H1 (cell line): ENCODE data around the gene STARD3NL. TPM values are rescaled to one million over a fixed set of nuclear protein-coding genes. Genes with fewer than 3 reads are reported as not detected.

Experiments used
- CTCF ChIA-PET: fragments of 300-600 bp; sonication (Branson Sonifier 250); formaldehyde crosslinking; loops from one replicate; lab custom pipeline; 2021; ENCODE audit not compliant: partially characterized antibody; lab: Charles Lee
- POLR2A ChIA-PET: fragments of 300-600 bp; sonication (Branson Sonifier 250); formaldehyde crosslinking; loops from one replicate; lab custom pipeline; 2021; ENCODE audit warnings: inconsistent platforms; ENCODE audit not compliant: partially characterized antibody; lab: Charles Lee
- DNase-seq, 2 experiments: peaks; one replicate each; pipeline versions ENCODE4 v3.0.0 to v3.0.0-alpha.2; 2010 to 2022; ENCODE audit warnings: low spot score in 2 of 2, low read depth in 1 of 2, mixed read lengths in 1 of 2
- FAIRE-seq: peaks from 2 replicates; lab custom pipeline; 2011; peaks lifted over from hg19 to GRCh38; lab: Jason Lieb, UNC
- H2AFZ ChIP-seq: 2 replicates; pipeline ENCODE4 v1.8.1; 2012; ENCODE audit warnings: low read length, inconsistent platforms
- H2AK5ac ChIP-seq: 2 replicates; pipeline ENCODE4 v1.6.1; 2013; ENCODE audit warnings: low read depth, low read length
- H2BK120ac ChIP-seq: replicated peaks from 2 replicates; pipeline ENCODE3; 2013; ENCODE audit warnings: low read depth, low read length, inconsistent platforms
- H2BK12ac ChIP-seq: 2 replicates; pipeline ENCODE4 v1.6.1; 2013; ENCODE audit warnings: low read depth, low read length
- H2BK15ac ChIP-seq: 2 replicates; pipeline ENCODE4 v1.6.1; 2013; ENCODE audit warnings: low read length
- H2BK20ac ChIP-seq: 2 replicates; pipeline ENCODE4 v1.6.1; 2013; ENCODE audit warnings: low read length
- H2BK5ac ChIP-seq: 2 replicates; pipeline ENCODE4 v1.6.1; 2013; ENCODE audit warnings: low read depth, low read length
- H3K14ac ChIP-seq: 2 replicates; pipeline ENCODE4 v1.6.1; 2013; ENCODE audit warnings: inconsistent platforms; ENCODE audit not compliant: insufficient read length
- H3K18ac ChIP-seq: 2 replicates; pipeline ENCODE4 v1.6.1; 2013; ENCODE audit warnings: low read length; ENCODE audit errors: extremely low read depth
- H3K23ac ChIP-seq: 2 replicates; pipeline ENCODE4 v1.6.1; 2013; ENCODE audit warnings: inconsistent platforms; ENCODE audit not compliant: insufficient read length
- H3K23me2 ChIP-seq: 2 replicates; pipeline ENCODE4 v1.6.1; 2013; ENCODE audit warnings: low read depth, low read length
- H3K27ac ChIP-seq: 2 replicates; pipeline ENCODE4 v1.6.1; 2011; ENCODE audit warnings: low read depth, low read length, inconsistent platforms
- H3K27me3 ChIP-seq, 4 experiments: replicated peaks in 1 of 4; 1 replicate in 1 of 4; 2 replicates in 3 of 4; pipeline versions ENCODE4 v1.6.1 to v1.8.1; 2011 to 2013; ENCODE audit warnings: low read length in 3 of 4, mild to moderate bottlenecking in 3 of 4, inconsistent platforms in 2 of 4, mixed read lengths in 2 of 4, moderate library complexity in 1 of 4; ENCODE audit not compliant: control insufficient read depth in 3 of 4, insufficient read depth in 3 of 4; ENCODE audit errors: extremely low read depth in 1 of 4
- H3K36me3 ChIP-seq, 4 experiments: 2 replicates each; pipeline versions ENCODE4 v1.6.1 to v1.8.1; 2011 to 2013; ENCODE audit warnings: mild to moderate bottlenecking in 4 of 4, low read length in 3 of 4, moderate library complexity in 2 of 4, control low read depth in 1 of 4, inconsistent platforms in 1 of 4; ENCODE audit not compliant: insufficient read depth in 4 of 4, control insufficient read depth in 2 of 4
- H3K4ac ChIP-seq: replicated peaks from 2 replicates; pipeline ENCODE3; 2013; ENCODE audit warnings: low read length, low read depth, mixed read lengths, inconsistent platforms; ENCODE audit not compliant: insufficient read length
- H3K4me1 ChIP-seq, 4 experiments: replicated peaks in 1 of 4; 1 replicate in 1 of 4; 2 replicates in 3 of 4; pipeline versions ENCODE4 v1.6.1 to v1.8.1; 2011 to 2013; ENCODE audit warnings: low read length in 3 of 4, inconsistent platforms in 2 of 4, mixed read lengths in 1 of 4; ENCODE audit not compliant: insufficient read depth in 4 of 4, control insufficient read depth in 3 of 4
- H3K4me2 ChIP-seq, 2 experiments: 2 replicates each; pipeline versions ENCODE4 v1.6.1 to v1.8.1; 2011 to 2013; ENCODE audit warnings: low read depth in 2 of 2, low read length in 2 of 2, control low read depth in 1 of 2, inconsistent platforms in 1 of 2, mild to moderate bottlenecking in 1 of 2; ENCODE audit not compliant: insufficient read depth in 1 of 2
- H3K4me3 ChIP-seq, 4 experiments: fragments of 200-600, 300-600 bp in 1 of 4; sonication (generic), shearing (Covaris generic), sonication (Bioruptor Twin) in 1 of 4; 2 replicates each; pipeline versions ENCODE4 v1.5.1 to v1.8.1; 2011 to 2016; ENCODE audit warnings: low read length in 4 of 4, low read depth in 3 of 4, control low read depth in 2 of 4, inconsistent platforms in 2 of 4, mild to moderate bottlenecking in 2 of 4, mixed read lengths in 1 of 4, moderate library complexity in 1 of 4; ENCODE audit not compliant: insufficient read depth in 2 of 4; ENCODE audit errors: extremely low read depth in 1 of 4
- H3K56ac ChIP-seq: replicated peaks from 2 replicates; pipeline ENCODE3; 2013; ENCODE audit warnings: low read depth, mild to moderate bottlenecking, mixed read lengths, low read length, inconsistent platforms; ENCODE audit not compliant: insufficient read length
- H3K79me1 ChIP-seq: 2 replicates; pipeline ENCODE4 v1.6.1; 2013; ENCODE audit warnings: low read depth, low read length, control low read depth
- H3K79me2 ChIP-seq, 2 experiments: 2 replicates each; pipeline versions ENCODE4 v1.6.1 to v1.8.1; 2012 to 2013; ENCODE audit warnings: low read length in 2 of 2, mild to moderate bottlenecking in 2 of 2, inconsistent platforms in 1 of 2; ENCODE audit not compliant: insufficient read depth in 2 of 2, control insufficient read depth in 1 of 2
- H3K9ac ChIP-seq, 4 experiments: replicated peaks in 1 of 4; 1 replicate in 1 of 4; 2 replicates in 3 of 4; pipeline versions ENCODE4 v1.6.1 to v1.8.1; 2011 to 2013; ENCODE audit warnings: low read depth in 3 of 4, low read length in 3 of 4, control low read depth in 2 of 4, mild to moderate bottlenecking in 2 of 4, moderate library complexity in 2 of 4, inconsistent platforms in 1 of 4; ENCODE audit errors: extremely low read depth in 1 of 4
- H3K9me3 ChIP-seq, 2 experiments: 2 replicates each; pipeline versions ENCODE4 v1.6.1 to v1.8.1; 2012 to 2013; ENCODE audit warnings: mild to moderate bottlenecking in 2 of 2, moderate library complexity in 2 of 2, control low read depth in 1 of 2, inconsistent platforms in 1 of 2, low read depth in 1 of 2, low read length in 1 of 2, mixed read lengths in 1 of 2; ENCODE audit not compliant: insufficient read depth in 2 of 2
- H4K20me1 ChIP-seq, 2 experiments: replicated peaks in 1 of 2; 2 replicates each; pipeline versions ENCODE3 to v1.8.1; 2011 to 2013; ENCODE audit warnings: inconsistent platforms in 2 of 2, low read length in 2 of 2, mild to moderate bottlenecking in 1 of 2; ENCODE audit not compliant: insufficient read depth in 2 of 2, control insufficient read depth in 1 of 2
- H4K5ac ChIP-seq: 2 replicates; pipeline ENCODE4 v1.6.1; 2013; ENCODE audit warnings: low read length, low read depth, mixed read lengths, inconsistent platforms; ENCODE audit not compliant: insufficient read length
- H4K8ac ChIP-seq: 2 replicates; pipeline ENCODE4 v1.8.0; 2013; ENCODE audit warnings: mild to moderate bottlenecking, moderate library complexity, low read length, inconsistent platforms; ENCODE audit not compliant: insufficient read depth; ENCODE audit errors: extremely low read depth
- H4K91ac ChIP-seq: replicated peaks from 2 replicates; pipeline ENCODE3; 2013; ENCODE audit warnings: low read length, mixed read lengths, inconsistent platforms; ENCODE audit not compliant: insufficient read length
- BACH1 ChIP-seq: IDR thresholded peaks from 2 replicates; pipeline ENCODE4 v1.6.1; 2012; ENCODE audit warnings: low read length, improper control_type of control experiment
- FOSL1 ChIP-seq: IDR thresholded peaks from 2 replicates; pipeline ENCODE4 v1.6.1; 2011; ENCODE audit warnings: mild to moderate bottlenecking, low read depth, low read length, moderate library complexity; ENCODE audit not compliant: insufficient read depth
- GABPA ChIP-seq: IDR thresholded peaks from 2 replicates; pipeline ENCODE4 v1.6.1; 2011; ENCODE audit warnings: mild to moderate bottlenecking, low read length, moderate library complexity, borderline replicate concordance; ENCODE audit not compliant: insufficient read depth
- JUN ChIP-seq: IDR thresholded peaks from 2 replicates; pipeline ENCODE4 v1.6.1; 2011; ENCODE audit warnings: low read depth, mild to moderate bottlenecking, improper control_type of control experiment, low read length
- KDM4A ChIP-seq: IDR thresholded peaks from one replicate; pipeline ENCODE4 v1.7.1; 2012; ENCODE audit warnings: low read depth, mild to moderate bottlenecking, moderate library complexity, low read length, inconsistent platforms; ENCODE audit not compliant: severe bottlenecking
- PHF8 ChIP-seq: fragments of 200-600 bp; sonication (generic); conservative IDR thresholded peaks from 2 replicates; pipeline ENCODE4 v1.7.1; 2012; ENCODE audit warnings: low read depth, mild to moderate bottlenecking, inconsistent platforms, low read length, moderate library complexity
- POLR2AphosphoS5 ChIP-seq: IDR thresholded peaks from 2 replicates; pipeline ENCODE4 v1.6.1; 2011; ENCODE audit warnings: low read depth, low read length
- POU5F1 ChIP-seq: IDR thresholded peaks from 2 replicates; pipeline ENCODE4 v1.6.1; 2011; ENCODE audit warnings: low read depth, mild to moderate bottlenecking, low read length, moderate library complexity
- RXRA ChIP-seq: IDR thresholded peaks from 2 replicates; pipeline ENCODE4 v1.6.1; 2011; ENCODE audit warnings: low read depth, mild to moderate bottlenecking, low read length, moderate library complexity; ENCODE audit not compliant: insufficient read depth
- SIN3A ChIP-seq, 2 experiments: IDR thresholded peaks in 1 of 2; conservative IDR thresholded peaks in 1 of 2; 2 replicates each; pipeline ENCODE4 v1.6.1; 2011 to 2012; ENCODE audit warnings: low read length in 2 of 2, improper control_type of control experiment in 1 of 2, low read depth in 1 of 2, mild to moderate bottlenecking in 1 of 2
- SIX5 ChIP-seq: IDR thresholded peaks from 2 replicates; pipeline ENCODE4 v1.6.1; 2011; ENCODE audit warnings: mild to moderate bottlenecking, low read depth, low read length
- TAF1 ChIP-seq: IDR thresholded peaks from 2 replicates; pipeline ENCODE4 v1.6.1; 2011; ENCODE audit warnings: mild to moderate bottlenecking, low read depth, low read length
- TCF12 ChIP-seq: IDR thresholded peaks from 2 replicates; pipeline ENCODE4 v1.6.1; 2011; ENCODE audit warnings: low read depth, mild to moderate bottlenecking, low read length
- WGBS, 2 experiments: shearing (Covaris generic) in 1 of 2; methylation state at CpG; one replicate each; pipeline versions ENCODE4 v1.1.6 to v1.1.7; 2013 to 2015; ENCODE audit warnings: low lambda C conversion rate in 2 of 2, mixed read lengths in 2 of 2, inconsistent platforms in 1 of 2, low coverage in 1 of 2, missing lambda C conversion rate in 1 of 2; ENCODE audit not compliant: insufficient replicate concordance in 2 of 2, insufficient coverage in 1 of 2, insufficient read length in 1 of 2; ENCODE audit errors: extremely low coverage in 1 of 2, missing lambda C conversion rate in 1 of 2; 5-methylcytosine and 5-hydroxymethylcytosine counted together
- polyA plus RNA-seq, 7 experiments: library from polyadenylated mRNA; depleted of rRNA in 3 of 7; stranded (reverse) in 5 of 7; unstranded in 2 of 7; fragments of >200 nt in 5 of 7; fragments of 200-250 nt in 2 of 7; gene quantifications; 1 replicate in 5 of 7; 2 replicates in 1 of 7; 4 replicates in 1 of 7; pipeline versions ENCODE4 v1.2.1 to v1.2.3, GENCODE V29; 2011 to 2013; ENCODE audit warnings: missing spikeins in 2 of 7, mixed read lengths in 2 of 7
- total RNA-seq: library from RNA; stranded (reverse); fragmentation: NEBNext Ultra II Directional; extraction: Animal tissue kit (Norgen Biotek cat#: 25700); gene quantifications from 2 replicates; pipeline ENCODE4 v1.2.1, GENCODE V29; 2021
- TF ChIP-seq, protein P1 (sequence below): IDR thresholded peaks from 2 replicates; pipeline ENCODE4 v1.6.1; 2012; ENCODE audit warnings: low read length, inconsistent platforms

Gene STARD3NL
- total and polyA plus RNA-seq, 2 of the 8 experiments (the other 6 are each of a cell fraction or from before 2014, with no cell fraction given), result 27.1 to 40.5 TPM

GRCh38 chr7:38154278-38154677 is 23.8 kb upstream of the STARD3NL start:
- H3K79me2 ChIP-seq, result no peaks in the 10 kb centered on the region
- CTCF ChIA-PET, result no interaction called here
- no peak overlapping the region for H2BK15ac ChIP-seq
- no peak overlapping the region for H2AFZ ChIP-seq
- H3K4me2 ChIP-seq, result no peak overlapping the region
- no peak overlapping the region for H3K23ac ChIP-seq
- H4K91ac ChIP-seq, result no peak overlapping the region
- H3K18ac ChIP-seq, result no peak overlapping the region
- H2BK5ac ChIP-seq, result no peak overlapping the region
- H2BK20ac ChIP-seq, result no peak overlapping the region
- no peak overlapping the region for H2BK12ac ChIP-seq
- no peaks in the 10 kb centered on the region for H3K79me1 ChIP-seq
- no peak overlapping the region for H2BK120ac ChIP-seq
- H3K4me1 ChIP-seq, result no peaks in the 10 kb centered on the region
- H2AK5ac ChIP-seq, result no peak overlapping the region
- H4K8ac ChIP-seq, result no peak overlapping the region
- H3K4ac ChIP-seq, result no peak overlapping the region
- TF ChIP-seq POU5F1 (no peak), FOSL1 (no peak), POLR2AphosphoS5 (no peak), SIX5 (no peak), KDM4A (no peak), PHF8 (no peak), BACH1 (no peak), RXRA (no peak), GABPA (no peak), TAF1 (no peak), JUN (no peak), TCF12 (no peak), SIN3A (conservative IDR thresholded peaks at IDR 0.05 in 1 of 2, IDR thresholded peaks at IDR 0.05 in 1 of 2; ENCODE audit: low read depth in 1 of 2, low read length in 2 of 2) (no peak)
- TF ChIP-seq, protein P1, sequence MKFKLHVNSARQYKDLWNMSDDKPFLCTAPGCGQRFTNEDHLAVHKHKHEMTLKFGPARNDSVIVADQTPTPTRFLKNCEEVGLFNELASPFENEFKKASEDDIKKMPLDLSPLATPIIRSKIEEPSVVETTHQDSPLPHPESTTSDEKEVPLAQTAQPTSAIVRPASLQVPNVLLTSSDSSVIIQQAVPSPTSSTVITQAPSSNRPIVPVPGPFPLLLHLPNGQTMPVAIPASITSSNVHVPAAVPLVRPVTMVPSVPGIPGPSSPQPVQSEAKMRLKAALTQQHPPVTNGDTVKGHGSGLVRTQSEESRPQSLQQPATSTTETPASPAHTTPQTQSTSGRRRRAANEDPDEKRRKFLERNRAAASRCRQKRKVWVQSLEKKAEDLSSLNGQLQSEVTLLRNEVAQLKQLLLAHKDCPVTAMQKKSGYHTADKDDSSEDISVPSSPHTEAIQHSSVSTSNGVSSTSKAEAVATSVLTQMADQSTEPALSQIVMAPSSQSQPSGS, result no peak
- H3K9me3 ChIP-seq, result no peaks in the 10 kb centered on the region
- WGBS, 2 experiments, result 58% methylated on average over 2 of the region's 2 CpGs; no CpG with 5 or more reads in 1 of the 2 experiments
- H3K23me2 ChIP-seq, result no peaks in the 10 kb centered on the region
- H3K27ac ChIP-seq, result no peak overlapping the region
- no peaks in the 10 kb centered on the region for H3K27me3 ChIP-seq
- no peak overlapping the region for H4K5ac ChIP-seq
- DNase-seq, result no peak
- H3K9ac ChIP-seq, result no peak overlapping the region
- POLR2A ChIA-PET, result no interaction called here
- no peak for FAIRE-seq
- H3K14ac ChIP-seq, result no peak overlapping the region
- H3K56ac ChIP-seq, result no peak overlapping the region
- H3K36me3 ChIP-seq, result no peaks in the 10 kb centered on the region
- no peaks in the 10 kb centered on the region for H4K20me1 ChIP-seq
- H3K4me3 ChIP-seq, result no peak overlapping the region
